ENCODE measurements around the gene FCN1. TPM values are rescaled to one million over a fixed set of nuclear protein-coding genes. Genes with fewer than 3 reads are reported as not detected.

The FCN1 gene
- total and polyA plus RNA-seq, 2 of the 8 experiments (the other 6 are each of a cell fraction or from before 2014, with no cell fraction given): not detected

- Histone ChIP-seq H3K27me3 (replicated peaks in 1 of 4; ENCODE audit: control insufficient read depth in 3 of 4, extremely low read depth in 1 of 4, insufficient read depth in 3 of 4, low read length in 3 of 4) (no peaks in the 10 kb centered on the region), H3K9me3 (ENCODE audit: insufficient read depth in 2 of 2, low read depth in 1 of 2, low read length in 1 of 2) (no peaks in the 10 kb centered on the region; a peak in 1 of 4 replicates), H3K36me3 (ENCODE audit: control insufficient read depth in 2 of 4, insufficient read depth in 4 of 4, low read length in 3 of 4) (no peaks in the 10 kb centered on the region), H3K27ac (ENCODE audit: low read depth, low read length) (no peak overlapping the region), H3K4me2 (ENCODE audit: insufficient read depth in 1 of 2, low read depth in 2 of 2, low read length in 2 of 2) (no peak overlapping the region), H3K4me1 (replicated peaks in 1 of 4; ENCODE audit: control insufficient read depth in 3 of 4, insufficient read depth in 4 of 4, low read length in 3 of 4) (no peaks in the 10 kb centered on the region), H3K14ac (ENCODE audit: insufficient read length) (no peak overlapping the region), H3K9ac (replicated peaks in 1 of 4; ENCODE audit: extremely low read depth in 1 of 4, low read depth in 3 of 4, low read length in 3 of 4) (no peak overlapping the region), H3K79me1 (ENCODE audit: low read depth, low read length) (no peaks in the 10 kb centered on the region), H2BK20ac (ENCODE audit: low read length) (no peak overlapping the region), H3K4ac (replicated peaks; ENCODE audit: insufficient read length, low read depth, low read length) (no peak overlapping the region), H3K56ac (replicated peaks; ENCODE audit: insufficient read length, low read depth, low read length) (no peak overlapping the region), H4K5ac (ENCODE audit: insufficient read length, low read depth, low read length) (no peak overlapping the region), H3K23me2 (ENCODE audit: low read depth, low read length) (no peaks in the 10 kb centered on the region), H4K91ac (replicated peaks; ENCODE audit: insufficient read length, low read length) (no peak overlapping the region), H4K8ac (ENCODE audit: extremely low read depth, insufficient read depth, low read length) (no peak overlapping the region), H4K20me1 (replicated peaks in 1 of 2; ENCODE audit: control insufficient read depth in 1 of 2, insufficient read depth in 2 of 2, low read length in 2 of 2) (no peaks in the 10 kb centered on the region), H2BK15ac (ENCODE audit: low read length) (no peak overlapping the region), H2AFZ (ENCODE audit: low read length) (no peak overlapping the region), H2BK5ac (ENCODE audit: low read depth, low read length) (no peak overlapping the region), H3K18ac (ENCODE audit: extremely low read depth, low read length) (no peak overlapping the region), H3K4me3 (ENCODE audit: extremely low read depth in 1 of 4, insufficient read depth in 2 of 4, low read depth in 3 of 4, low read length in 4 of 4) (no peak overlapping the region), H3K79me2 (ENCODE audit: control insufficient read depth in 1 of 2, insufficient read depth in 2 of 2, low read length in 2 of 2) (no peaks in the 10 kb centered on the region), H2AK5ac (ENCODE audit: low read depth, low read length) (no peak overlapping the region), H2BK120ac (replicated peaks; ENCODE audit: low read depth, low read length) (no peak overlapping the region), H3K23ac (ENCODE audit: insufficient read length) (no peak overlapping the region), H2BK12ac (ENCODE audit: low read depth, low read length) (no peak overlapping the region)
- POLR2A ChIA-PET (ENCODE audit: partially characterized antibody): no interaction called here
- no peak for DNase-seq (ENCODE audit: low read depth in 1 of 2, low spot score in 2 of 2)
- CTCF ChIA-PET (ENCODE audit: partially characterized antibody): no interaction called here
- FAIRE-seq: no peak
- whole genome bisulfite sequencing, 2 experiments (ENCODE audit: extremely low coverage in 1 of 2, insufficient coverage in 1 of 2, insufficient read length in 1 of 2, insufficient replicate concordance in 2 of 2, low coverage in 1 of 2, low lambda C conversion rate in 2 of 2, missing lambda C conversion rate in 1 of 2): 97% methylated on average over 8 of the region's 11 CpGs; no CpG with 5 or more reads in 1 of the 2 experiments
- TF ChIP-seq RBBP5 (IDR thresholded peaks at IDR 0.05; ENCODE audit: borderline replicate concordance, low read depth, low read length): no peak
- TF ChIP-seq, protein P1, sequence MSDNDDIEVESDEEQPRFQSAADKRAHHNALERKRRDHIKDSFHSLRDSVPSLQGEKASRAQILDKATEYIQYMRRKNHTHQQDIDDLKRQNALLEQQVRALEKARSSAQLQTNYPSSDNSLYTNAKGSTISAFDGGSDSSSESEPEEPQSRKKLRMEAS (IDR thresholded peaks at IDR 0.05): no peak
- TF ChIP-seq KDM5A (IDR thresholded peaks at IDR 0.05; ENCODE audit: low read length): no peak
- no peak for TF ChIP-seq BCL11A (IDR thresholded peaks at IDR 0.05; ENCODE audit: low read depth in 2 of 2, low read length in 2 of 2)
These were observed 47.4 kb downstream of the FCN1 start for GRCh38 chr9:134870301-134870694.

All from H1 (cell line).